MCF 10A (cell line): ENCODE measurements around the gene RABEP1. TPM values are rescaled to one million over a fixed set of nuclear protein-coding genes. Genes with fewer than 3 reads are reported as not detected.

Experiments
- BruUV-seq: library from RNA; stranded (reverse); fragments of 400-500 nt; replicated peaks from 2 replicates; lab custom pipeline; 2021; lab: Mats Ljungman, UMichigan
- CTCF ChIA-PET: fragments of 300-600 bp; sonication (Branson Sonifier 250); formaldehyde crosslinking; extraction: SDS; loops from one replicate; lab custom pipeline; 2021; ENCODE audit warnings: antibody characterized with exemption, inconsistent platforms; lab: Yijun Ruan, JAX
- POLR2A ChIA-PET: fragments of 300-600, 350-650 bp; sonication (Branson Sonifier 250); formaldehyde crosslinking; extraction: SDS; loops from one replicate; lab custom pipeline; 2020; ENCODE audit warnings: antibody characterized with exemption, inconsistent platforms; lab: Yijun Ruan, JAX
- DNase-seq: peaks from one replicate; pipeline ENCODE4 v3.0.0-alpha.2; 2018; ENCODE audit not compliant: unreplicated experiment
- H3K27ac Mint-ChIP-seq: one replicate; pipeline ENCODE4 v1.8.0; 2022; ENCODE audit warnings: mild to moderate bottlenecking, low read depth, mixed read lengths; ENCODE audit not compliant: unreplicated experiment
- H3K27me3 Mint-ChIP-seq: one replicate; pipeline ENCODE4 v1.8.0; 2022; ENCODE audit warnings: mixed read lengths; ENCODE audit not compliant: insufficient read depth, unreplicated experiment
- H3K36me3 Mint-ChIP-seq: one replicate; pipeline ENCODE4 v1.8.0; 2022; ENCODE audit warnings: mild to moderate bottlenecking, moderate library complexity, mixed read lengths; ENCODE audit not compliant: insufficient read depth, unreplicated experiment
- H3K4me1 Mint-ChIP-seq: one replicate; pipeline ENCODE4 v1.8.0; 2022; ENCODE audit warnings: mixed read lengths; ENCODE audit not compliant: insufficient read depth, unreplicated experiment
- H3K4me3 Mint-ChIP-seq: one replicate; pipeline ENCODE4 v1.8.0; 2022; ENCODE audit warnings: mild to moderate bottlenecking, moderate library complexity, mixed read lengths; ENCODE audit not compliant: unreplicated experiment
- H3K9me3 Mint-ChIP-seq: one replicate; pipeline ENCODE4 v1.8.0; 2022; ENCODE audit warnings: mixed read lengths; ENCODE audit not compliant: unreplicated experiment
- CTCF ChIP-seq: fragments of 200-600 bp; IDR thresholded peaks from one replicate; pipeline ENCODE4 v1.8.0; 2022; ENCODE audit warnings: antibody characterized with exemption, mild to moderate bottlenecking; ENCODE audit not compliant: unreplicated experiment
- intact Hi-C: fragments of 100-400 bp; cut with micrococcal nuclease; formaldehyde crosslinking; loops from 2 replicates; pipeline ENCODE4 v1.14.1; 2022
- total RNA-seq: library from RNA; stranded (reverse); gene quantifications from 2 replicates; pipeline ENCODE4 v1.2.3, GENCODE V29; 2022

The RABEP1 gene
- total RNA-seq, 1 experiment from 2014 or later: 50.1 TPM

- DNase-seq: peak; percentile 88
- ChIA-PET CTCF (interaction anchor here (0.7 to 2.2 kb wide), 3 partner anchors 17 to 20 kb away, joined by 3 to 13 read pairs (median 6); partner anchors contain the start of gene C1QBP), POLR2A (interaction anchor here (0.9 to 4.4 kb wide), 19 partner anchors 11 to 1020 kb away, joined by 3 to 100 read pairs (median 4); partner anchors contain the start of genes C1QBP, DERL2, DHX33 and MIS12)
- intact Hi-C loops: no loop called here
- no peaks in the 10 kb centered on the region for H3K9me3 Mint-ChIP-seq
- peaks cover 65% of the 10 kb centered on the region for H3K36me3 Mint-ChIP-seq
- TSS peak; percentile 54 for BruUV-seq
- peak within 1 kb of the TSS; percentile 96 for H3K27ac Mint-ChIP-seq
- no peak for TF ChIP-seq CTCF
- H3K4me1 Mint-ChIP-seq: peaks cover 17% of the 10 kb centered on the region
- peak within 1 kb of the TSS; percentile 98 for H3K4me3 Mint-ChIP-seq
- H3K27me3 Mint-ChIP-seq: no peaks in the 10 kb centered on the region
These were observed 138.0 kb downstream of the RABEP1 start, which contains the start of gene RPAIN for GRCh38 chr17:5419959-5420653. Gene RPAIN, plus strand, starts transcription at chr17:5420182. Its CDS starts 29 bp downstream, at chr17:5420211.

DNA sequence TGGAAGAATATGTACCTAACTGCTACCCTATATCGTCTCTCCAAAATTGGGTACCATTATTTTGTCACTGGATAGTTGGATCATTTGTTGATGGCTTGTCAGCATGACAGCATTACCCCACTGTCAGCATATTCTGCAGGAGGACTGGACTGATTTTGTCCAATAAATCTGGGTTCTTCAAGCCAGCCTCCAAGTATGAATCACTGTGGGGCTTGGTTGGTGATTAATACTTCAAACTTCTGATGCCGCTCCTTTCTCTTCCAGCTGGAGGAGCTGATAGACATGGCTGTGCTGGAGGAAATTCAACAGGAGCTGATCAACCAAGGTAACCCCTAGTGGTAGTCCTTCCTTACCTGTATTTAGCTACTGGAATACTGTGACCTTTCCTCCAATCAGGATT lies 140.4 kb downstream of the RABEP1 start:
- Mint-ChIP-seq H3K4me1 (peaks cover 17% of the 10 kb centered on the region), H3K4me3 (peak overlapping the region; percentile 55), H3K27me3 (no peaks in the 10 kb centered on the region), H3K9me3 (no peaks in the 10 kb centered on the region), H3K36me3 (peaks cover 69% of the 10 kb centered on the region), H3K27ac (peak overlapping the region; percentile 75)
- no peak for TF ChIP-seq CTCF
- ChIA-PET POLR2A (interaction anchor here (0.6 to 4.4 kb wide), 9 partner anchors 9 to 68 kb away, joined by 3 to 100 read pairs (median 3); partner anchors contain the start of genes C1QBP, DERL2 and MIS12), CTCF (interaction anchor here (0.5 to 1.3 kb wide), 10 partner anchors 9 to 488 kb away, joined by 3 to 21 read pairs (median 4); partner anchors contain the start of gene C1QBP)
- DNase-seq: peak; percentile 69
- intact Hi-C loops: loop anchor here (1.0 kb wide), 1 partner anchor 17 kb away; the partner anchor contains the start of gene C1QBP
- no TSS peak for BruUV-seq

- ChIA-PET POLR2A (interaction anchor here (4.4 kb wide), 1 partner anchor 10 kb away, joined by 100 read pairs; the partner anchor contains the start of gene C1QBP), CTCF (interaction anchor here (0.6 to 1.4 kb wide), 4 partner anchors 14 to 31 kb away, joined by 3 to 5 read pairs (median 4); partner anchors contain the start of gene C1QBP)
- no TSS peak for BruUV-seq
- Mint-ChIP-seq H3K4me1 (peaks cover 17% of the 10 kb centered on the region), H3K27ac (no peak overlapping the region), H3K9me3 (no peaks in the 10 kb centered on the region), H3K27me3 (no peaks in the 10 kb centered on the region), H3K36me3 (peaks cover 81% of the 10 kb centered on the region), H3K4me3 (no peak overlapping the region)
- TF ChIP-seq CTCF: no peak
- intact Hi-C loops: no loop called here
- no peak for DNase-seq
These were observed 142.8 kb downstream of the RABEP1 start for GRCh38 chr17:5424909-5425308.

DNA sequence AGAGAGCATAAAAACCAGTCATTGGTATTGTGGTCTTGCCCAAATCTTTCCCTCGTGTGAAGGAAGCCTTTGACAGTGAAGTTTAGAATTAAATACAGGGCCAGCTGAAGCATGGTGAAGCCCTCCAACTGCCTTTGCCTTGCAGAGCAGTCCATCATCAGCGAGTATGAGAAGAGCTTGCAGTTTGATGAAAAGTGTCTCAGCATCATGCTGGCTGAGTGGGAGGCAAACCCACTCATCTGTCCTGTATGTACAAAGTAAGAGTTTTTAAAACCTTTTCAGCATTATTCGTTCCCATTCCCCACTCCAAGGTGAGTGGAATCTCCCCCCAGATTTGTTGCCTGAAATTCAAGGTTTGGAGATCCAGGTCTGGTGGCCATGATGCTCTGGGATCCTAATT lies 143.7 kb downstream of the RABEP1 start:
- DNase-seq: no peak
- Mint-ChIP-seq H3K36me3 (peaks cover 90% of the 10 kb centered on the region), H3K4me1 (peaks cover 16% of the 10 kb centered on the region), H3K9me3 (no peaks in the 10 kb centered on the region), H3K4me3 (no peak overlapping the region), H3K27me3 (no peaks in the 10 kb centered on the region), H3K27ac (no peak overlapping the region)
- CTCF ChIA-PET: interaction anchor here (0.8 kb wide), 1 partner anchor 18 kb away, joined by 6 read pairs; no protein-coding TSS in a partner anchor
- no peak for TF ChIP-seq CTCF
- POLR2A ChIA-PET: interaction anchor here (3.9 kb wide), 1 partner anchor 12 kb away, joined by 26 read pairs; the partner anchor contains the start of gene C1QBP
- intact Hi-C loops: no loop called here
- no TSS peak for BruUV-seq
